HG03196 (cell line): ENCODE measurements around the gene CYP1B1.

Experiments
- ATAC-seq: cut with Tn5 transposase; IDR thresholded peaks from one replicate; pipeline ENCODE4 v1.9.1; 2021; ENCODE audit not compliant: unreplicated experiment

The CYP1B1 gene

DNA sequence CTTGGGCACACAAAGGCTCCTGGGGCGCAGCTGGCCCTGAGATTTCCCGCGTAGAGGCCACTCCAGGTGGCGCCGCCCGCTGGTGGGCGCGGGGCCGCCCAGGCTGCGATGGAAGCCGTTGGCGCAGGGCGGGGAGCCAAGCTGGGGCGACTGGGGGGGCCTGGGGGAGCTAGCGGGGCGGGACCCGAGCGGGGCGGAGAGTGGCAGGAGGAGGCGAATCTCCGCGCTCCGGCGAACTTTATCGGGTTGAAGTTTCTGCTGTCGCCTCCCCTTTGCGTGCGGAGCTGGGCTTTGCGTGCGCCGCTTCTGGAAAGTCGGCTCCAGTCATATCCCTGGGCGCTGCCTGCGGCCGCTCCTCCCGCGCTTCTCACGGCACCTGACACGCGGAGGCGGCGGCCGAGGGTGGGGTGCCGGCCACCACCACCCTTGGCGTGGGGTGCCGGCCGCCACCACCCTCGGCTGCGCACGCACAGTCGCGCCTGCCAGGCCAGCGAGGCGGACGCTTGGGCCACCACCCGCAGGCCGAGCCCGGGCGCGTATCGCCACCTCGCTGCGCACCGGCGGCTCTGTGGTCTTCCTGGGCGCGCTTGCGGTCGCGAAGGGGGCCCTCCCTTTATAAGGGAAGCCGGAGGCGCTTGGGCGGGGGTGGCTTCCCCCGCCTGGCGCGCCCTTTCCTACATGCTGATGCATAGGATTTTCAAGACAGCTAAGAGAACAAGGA lies 919 bp upstream of the CYP1B1 start:
- peak; percentile 59 for ATAC-seq

GRCh38 chr2:38076152-38076709 lies 280 bp upstream of the CYP1B1 start:
- ATAC-seq, result peak; percentile 40

DNA sequence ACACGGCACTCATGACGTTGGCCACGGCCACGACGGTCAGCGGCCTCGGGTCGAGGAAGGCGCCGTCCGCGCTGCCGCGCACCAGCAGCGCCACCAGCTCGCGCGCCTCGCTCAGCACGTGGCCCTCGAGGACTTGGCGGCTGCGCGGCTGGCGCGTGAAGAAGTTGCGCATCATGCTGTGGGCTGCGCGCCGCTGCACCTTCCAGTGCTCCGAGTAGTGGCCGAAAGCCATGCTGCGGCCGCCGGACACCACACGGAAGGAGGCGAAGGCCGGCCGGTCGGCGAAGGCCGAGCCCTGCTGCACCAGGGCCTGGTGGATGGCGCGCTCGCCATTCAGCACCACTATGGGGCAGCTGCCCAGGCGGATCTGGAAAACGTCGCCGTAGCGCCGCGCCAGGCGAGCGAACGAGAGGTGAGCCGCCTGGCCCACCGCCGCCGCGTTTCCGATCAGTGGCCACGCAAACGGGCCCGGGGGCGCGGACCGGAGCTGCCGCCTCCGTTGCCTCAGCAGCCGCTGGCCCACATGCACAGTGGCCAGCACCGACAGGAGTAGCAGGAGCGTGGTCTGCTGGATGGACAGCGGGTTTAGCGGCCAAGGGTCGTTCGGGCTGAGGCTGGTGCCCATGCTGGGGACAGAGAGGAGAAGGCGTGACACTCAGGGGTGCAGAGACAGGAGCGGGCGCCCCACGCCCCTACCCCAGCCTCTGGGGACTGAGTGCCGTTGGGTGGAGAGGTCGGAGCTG lies 1.0 kb downstream of the CYP1B1 start:
- no peak for ATAC-seq

DNA sequence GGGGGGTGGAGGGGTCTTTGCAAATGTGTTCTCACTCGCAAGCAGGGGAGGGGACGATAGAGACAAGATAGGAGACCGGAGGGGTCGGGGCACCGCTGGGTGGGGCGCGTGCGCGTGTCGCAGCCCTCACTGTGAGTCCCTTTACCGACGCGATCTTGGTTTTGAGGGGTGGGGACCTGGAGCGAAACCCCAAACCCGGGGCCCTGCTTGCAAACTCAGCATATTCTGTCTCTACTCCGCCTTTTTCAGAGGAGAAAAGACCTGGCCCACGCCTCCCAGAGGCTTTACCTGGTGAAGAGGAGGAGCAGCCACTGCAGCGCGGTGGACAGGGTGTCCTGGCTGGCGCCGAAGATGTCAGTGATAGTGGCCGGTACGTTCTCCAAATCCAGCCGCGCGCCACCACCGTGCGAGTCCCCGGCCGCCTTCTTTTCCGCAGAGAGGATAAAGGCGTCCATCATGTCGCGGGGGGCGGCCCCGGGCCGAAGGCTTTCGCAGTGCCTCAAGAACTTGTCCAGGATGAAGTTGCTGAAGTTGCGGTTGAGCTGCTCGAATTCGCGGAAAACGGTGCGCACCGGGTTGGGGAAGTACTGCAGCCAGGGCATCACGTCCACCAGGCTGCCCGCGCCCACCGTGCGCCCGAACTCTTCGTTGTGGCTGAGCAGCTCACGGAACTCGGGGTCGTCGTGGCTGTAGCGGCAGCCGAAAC lies 1.7 kb downstream of the CYP1B1 start:
- ATAC-seq, result no peak

GRCh38 chr2:38073211-38074057 lies 2.5 kb downstream of the CYP1B1 start:
- ATAC-seq, result no peak

DNA sequence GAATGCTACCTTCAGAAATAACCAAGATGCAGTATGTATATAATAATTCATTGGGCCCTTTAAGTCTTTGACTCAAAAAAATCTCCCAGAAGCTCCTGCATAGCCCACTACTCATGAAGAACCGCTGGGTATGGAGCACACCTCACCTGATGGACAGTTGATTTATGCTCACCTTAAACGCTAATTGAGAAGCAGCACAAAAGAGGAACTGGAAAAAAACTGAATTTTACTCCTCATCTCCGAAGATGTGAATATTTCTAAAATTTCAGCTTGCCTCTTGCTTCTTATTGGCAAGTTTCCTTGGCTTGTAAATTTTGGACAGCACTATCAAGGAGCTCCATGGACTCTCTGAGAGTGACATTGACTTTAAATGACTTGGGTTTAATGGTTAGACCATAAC lies 5.5 kb downstream of the CYP1B1 start:
- ATAC-seq, result no peak

DNA sequence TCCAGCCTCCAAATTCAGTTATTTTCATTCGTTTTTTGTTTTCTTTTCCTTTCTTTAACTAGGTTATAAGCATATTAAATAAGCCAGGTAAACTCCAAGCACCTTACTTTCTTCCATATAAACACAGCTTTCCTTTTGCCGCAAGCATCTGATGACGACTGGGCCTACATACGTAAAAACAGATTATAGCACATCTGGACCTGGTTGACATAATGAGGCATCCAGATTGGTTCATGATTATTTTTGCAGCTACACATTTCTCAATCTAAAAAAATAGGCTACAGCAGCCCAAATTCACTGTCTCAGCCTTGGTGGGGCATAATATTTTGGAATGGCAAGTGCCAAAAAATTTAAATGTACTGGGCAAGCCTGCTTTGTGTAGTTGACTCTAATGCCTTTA lies 7.7 kb downstream of the CYP1B1 start:
- ATAC-seq, result no peak

DNA sequence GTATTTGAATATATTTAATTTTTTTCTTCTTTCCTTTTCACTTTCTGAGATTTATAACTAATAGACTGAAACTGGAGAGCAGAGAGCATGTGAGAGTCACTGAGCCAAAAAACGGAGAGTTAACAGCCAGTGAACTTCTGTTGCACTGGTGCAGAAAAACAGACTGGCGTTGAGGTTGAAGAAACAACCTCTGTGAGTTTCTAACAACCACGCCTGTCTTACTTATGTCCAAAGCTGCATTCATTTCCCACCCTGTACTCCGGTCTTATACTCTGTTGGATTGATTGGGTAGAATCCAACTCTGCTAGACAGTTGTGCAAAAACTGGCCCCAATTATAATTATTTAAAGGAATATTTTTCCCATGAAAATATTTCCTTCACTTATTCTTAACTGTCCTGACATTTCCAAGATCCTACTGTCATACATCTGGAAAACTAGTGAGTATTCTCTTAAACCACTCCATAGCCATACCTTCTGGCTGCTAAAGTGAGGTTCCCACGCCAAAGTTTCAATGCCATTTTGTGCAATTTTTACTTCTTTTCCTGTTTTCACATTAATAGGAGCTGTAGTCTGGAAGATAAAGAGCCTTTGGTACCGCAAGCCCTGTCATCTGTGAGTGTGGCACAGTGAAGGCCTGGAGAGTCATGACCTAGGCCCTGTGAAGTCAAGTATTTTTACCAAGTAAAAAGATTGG lies 9.4 kb downstream of the CYP1B1 start:
- no peak for ATAC-seq

GRCh38 chr2:38065502-38066135 lies 10.3 kb downstream of the CYP1B1 start:
- ATAC-seq, result no peak

- ATAC-seq, result no peak
These were observed 11.0 kb downstream of the CYP1B1 start for GRCh38 chr2:38064801-38065501.

- no peak for ATAC-seq
These were observed 15.5 kb downstream of the CYP1B1 start for GRCh38 chr2:38060236-38061018.

- ATAC-seq, result no peak
These were observed 18.1 kb downstream of the CYP1B1 start for GRCh38 chr2:38057651-38058410.

- ATAC-seq, result no peak
These were observed 19.7 kb downstream of the CYP1B1 start for GRCh38 chr2:38056216-38056615.

DNA sequence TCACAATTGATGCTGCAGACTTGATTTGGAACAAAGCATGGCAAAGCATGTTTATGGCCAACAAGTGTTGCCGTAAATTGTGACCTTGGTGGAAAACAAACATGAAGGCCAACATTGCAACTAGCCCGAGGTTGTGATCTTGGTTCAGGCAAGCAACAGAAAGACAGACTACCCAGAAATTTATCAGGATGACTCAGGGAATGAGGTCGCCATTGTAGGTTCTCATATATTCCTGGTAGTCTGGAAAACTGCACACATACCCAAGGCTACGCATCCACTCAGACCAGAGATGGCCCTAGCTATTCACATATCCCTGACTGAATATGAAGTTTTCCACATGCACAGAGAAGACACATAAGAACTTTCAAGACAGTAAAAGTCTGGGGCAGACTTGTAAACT lies 30.1 kb downstream of the CYP1B1 start:
- no peak for ATAC-seq

GRCh38 chr2:38039121-38039910 lies 36.6 kb downstream of the CYP1B1 start:
- no peak for ATAC-seq

DNA sequence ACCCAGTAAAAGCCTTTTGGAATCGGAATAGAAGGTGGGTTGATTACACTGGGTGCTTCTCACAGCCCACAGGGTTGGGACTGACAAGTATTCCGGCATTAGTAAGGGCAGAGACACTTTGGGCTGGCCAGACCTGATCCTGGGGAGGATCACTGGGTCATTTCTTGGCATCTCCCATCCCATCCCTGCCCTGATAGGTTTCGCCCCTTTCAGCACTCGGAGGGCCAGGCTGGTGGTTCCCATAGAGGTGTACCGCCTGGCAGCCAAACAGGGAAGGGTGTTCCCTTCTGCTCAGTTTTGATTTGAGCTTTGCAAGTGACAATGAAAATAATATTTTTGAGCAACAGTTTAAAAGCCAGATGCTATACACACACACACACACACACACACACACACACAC lies 37.3 kb downstream of the CYP1B1 start:
- ATAC-seq, result peak; percentile 11
